NT2/D1 (cell line): Measurements from ENCODE around the gene FAM53B.

Experiments used
- SUZ12 ChIP-seq: IDR thresholded peaks from 2 replicates; pipeline ENCODE4 v1.6.1; 2011; ENCODE audit not compliant: insufficient read length, insufficient read depth; ENCODE audit errors: extremely low read depth
- ZNF274 ChIP-seq: IDR thresholded peaks from 2 replicates; pipeline ENCODE4 v1.6.1; 2011; ENCODE audit warnings: mild to moderate bottlenecking, low read depth, low read length

GRCh38 chr10:124663766-124664360, 80.3 kb downstream of the FAM53B start:
- no peak for TF ChIP-seq SUZ12
- no peak for TF ChIP-seq ZNF274
